GM12878 (cell line): ENCODE measurements around the gene HACE1. TPM values are rescaled to one million over a fixed set of nuclear protein-coding genes. Genes with fewer than 3 reads are reported as not detected.

Experiments used
- ATAC-seq: fragments of 200-7000 bp; cut with Tn5 transposase; 3 replicates; pipeline ENCODE4 v1.9.1; 2020; ENCODE audit warnings: mild to moderate bottlenecking, moderate library complexity
- BruUV-seq: library from RNA; stranded (reverse); fragments of 400-500 nt; replicated peaks from 2 replicates; lab custom pipeline; 2021; lab: Mats Ljungman, UMichigan
- CTCF ChIA-PET: fragments of 300-600 bp; sonication (Branson Sonifier 250); formaldehyde crosslinking; extraction: SDS; loops from one replicate; lab custom pipeline; 2021; ENCODE audit warnings: inconsistent platforms; lab: Yijun Ruan, JAX
- POLR2A ChIA-PET: fragments of 350-600 bp; formaldehyde crosslinking; extraction: SDS; loops from one replicate; lab custom pipeline; 2021; ENCODE audit warnings: inconsistent platforms; lab: Charles Lee
- RAD21 ChIA-PET: fragments of 300-600 bp; sonication (Branson Sonifier 250); formaldehyde crosslinking; loops from one replicate; lab custom pipeline; 2023; ENCODE audit warnings: antibody characterized with exemption; ENCODE audit not compliant: unreplicated experiment; lab: Charles Lee
- SMC1A ChIA-PET: fragments of 300-600 bp; sonication (Branson Sonifier 250); formaldehyde crosslinking; loops from one replicate; lab custom pipeline; 2023; ENCODE audit not compliant: unreplicated experiment, uncharacterized antibody; lab: Charles Lee
- DNase-seq: peaks from one replicate; pipeline ENCODE4 v3.0.0-alpha.2; 2011; ENCODE audit warnings: low read depth, low spot score
- FAIRE-seq: peaks from 3 replicates; lab custom pipeline; 2011; peaks lifted over from hg19 to GRCh38; lab: Jason Lieb, UNC
- H2AFZ ChIP-seq: 2 replicates; pipeline ENCODE4 v1.6.0; 2011; ENCODE audit warnings: low read depth, low read length, control low read depth; ENCODE audit not compliant: control insufficient read depth
- H3K27ac ChIP-seq: 2 replicates; pipeline ENCODE4 v1.5.1; 2011; ENCODE audit warnings: control low read depth; ENCODE audit not compliant: control insufficient read depth, insufficient read depth
- H3K27me3 ChIP-seq, 2 experiments: replicated peaks in 1 of 2; 2 replicates each; pipeline versions ENCODE4 v1.6.0 to v1.6.1; 2011; ENCODE audit warnings: low read length in 1 of 2; ENCODE audit not compliant: control insufficient read depth in 2 of 2, insufficient read depth in 2 of 2
- H3K36me3 ChIP-seq, 2 experiments: 2 replicates each; pipeline ENCODE4 v1.5.1; 2011; ENCODE audit warnings: low read length in 1 of 2; ENCODE audit not compliant: control insufficient read depth in 2 of 2, insufficient read depth in 2 of 2
- H3K4me1 ChIP-seq: 2 replicates; pipeline ENCODE4 v1.6.1; 2011; ENCODE audit warnings: mild to moderate bottlenecking, low read length, moderate library complexity, mixed read lengths; ENCODE audit not compliant: control insufficient read depth, insufficient read depth
- H3K4me2 ChIP-seq: 2 replicates; pipeline ENCODE4 v1.6.0; 2011; ENCODE audit warnings: control low read depth; ENCODE audit not compliant: control insufficient read depth, insufficient read depth
- H3K4me3 ChIP-seq: fragments of 200-600 bp; sonication (generic); 2 replicates; pipeline ENCODE4 v1.5.1; 2016
- H3K79me2 ChIP-seq: 2 replicates; pipeline ENCODE4 v1.6.0; 2011; ENCODE audit warnings: low read length; ENCODE audit not compliant: control insufficient read depth, insufficient read depth
- H3K9ac ChIP-seq: 2 replicates; pipeline ENCODE4 v1.8.0; 2011; ENCODE audit warnings: low read length, control low read depth, mixed read lengths; ENCODE audit not compliant: control insufficient read depth, insufficient read depth
- H3K9me3 ChIP-seq: replicated peaks from 3 replicates; pipeline ENCODE4 v1.5.1; 2011; ENCODE audit warnings: mild to moderate bottlenecking, low read length; ENCODE audit not compliant: control insufficient read depth, insufficient read depth
- H4K20me1 ChIP-seq: 2 replicates; pipeline ENCODE4 v1.6.0; 2011; ENCODE audit not compliant: control insufficient read depth, insufficient read depth
- CTCF ChIP-seq, 3 experiments: IDR thresholded peaks in 2 of 3; conservative IDR thresholded peaks in 1 of 3; 2 replicates each; pipeline ENCODE4 v1.5.1; 2011; ENCODE audit warnings: low read depth in 3 of 3, low read length in 3 of 3, mild to moderate bottlenecking in 3 of 3, control low read depth in 2 of 3, moderate library complexity in 2 of 3, inconsistent platforms in 1 of 3, mixed read lengths in 1 of 3; ENCODE audit not compliant: control insufficient read depth in 2 of 3, insufficient read depth in 1 of 3; ENCODE audit errors: extremely low read depth in 1 of 3
- ESRRA ChIP-seq: IDR thresholded peaks from 2 replicates; pipeline ENCODE4 v1.6.1; 2012; ENCODE audit warnings: mild to moderate bottlenecking, low read length, improper control_type of control experiment
- MTA3 ChIP-seq: IDR thresholded peaks from 2 replicates; pipeline ENCODE4 v1.6.1; 2012; ENCODE audit warnings: low read length, inconsistent platforms, borderline replicate concordance
- SKIL ChIP-seq: fragments of 450-650 bp; IDR thresholded peaks from 2 replicates; pipeline ENCODE4 v1.6.1; 2017; ENCODE audit warnings: mild to moderate bottlenecking, low read depth, inconsistent platforms; ENCODE audit not compliant: poor library complexity, severe bottlenecking
- WGBS: methylation state at CpG from one replicate; pipeline ENCODE4 v1.1.6; 2016; ENCODE audit warnings: low lambda C conversion rate; ENCODE audit not compliant: insufficient replicate concordance, insufficient coverage; ENCODE audit errors: missing lambda C conversion rate; 5-methylcytosine and 5-hydroxymethylcytosine counted together
- in situ Hi-C: fragments of 300-500 bp; cut with MboI; formaldehyde crosslinking; loops from 9 replicates; pipeline ENCODE4 v1.14.3; 2018; ENCODE audit warnings: mixed read lengths
- intact Hi-C: fragments of 100-400 bp; cut with micrococcal nuclease; formaldehyde crosslinking; loops from one replicate; pipeline ENCODE4 v1.14.2; 2022; ENCODE audit not compliant: unreplicated experiment
- polyA plus RNA-seq, 11 experiments: library from polyadenylated mRNA; depleted of rRNA in 4 of 11; unstranded in 6 of 11; stranded (reverse) in 5 of 11; fragments of >200 nt; fragmentation: Nextera tagmentation in 4 of 11; fragmentation: Illumina TruSeq in 1 of 11; extraction: Ambion mirVana in 4 of 11; extraction: Trizol in 1 of 11; gene quantifications; 1 replicate in 1 of 11; 2 replicates in 10 of 11; pipeline versions ENCODE4 v1.2.1 to v1.2.3, GENCODE V29; 2011 to 2016; ENCODE audit warnings: inconsistent platforms in 2 of 11, missing spikeins in 2 of 11, low read depth in 1 of 11
- total RNA-seq, 4 experiments: library from RNA; depleted of rRNA in 3 of 4; stranded (reverse); fragments of >200 nt in 3 of 4; fragmentation: Illumina TruSeq in 1 of 4; extraction: Trizol in 1 of 4; gene quantifications; 2 replicates each; pipeline versions ENCODE4 v1.2.1 to v1.2.3, GENCODE V29; 2013 to 2021

HACE1 gene
- total and polyA plus RNA-seq, 10 of the 15 experiments (the other 5 are each of a cell fraction or from before 2014, with no cell fraction given) = 1.6 to 16.9 (median 5.6) TPM

GRCh38 chr6:104699593-104700329, 160.0 kb downstream of the HACE1 start:
- H3K4me1 ChIP-seq = no peaks in the 10 kb centered on the region
- H3K9ac ChIP-seq = no peak overlapping the region
- DNase-seq (no peak), ATAC-seq (no peak), FAIRE-seq (no peak)
- ChIA-PET SMC1A (no interaction called here), POLR2A (no interaction called here)
- H3K27ac ChIP-seq = no peak overlapping the region
- TF ChIP-seq SKIL = no peak
- TF ChIP-seq, all 136 proteins: peak for 0
- H4K20me1 ChIP-seq = no peaks in the 10 kb centered on the region
- WGBS = 82% methylated on average over 8 of the region's 8 CpGs
- in situ Hi-C loops = no loop called here
- ChIA-PET CTCF (interaction anchor here (1.1 kb wide), 1 partner anchor 218 kb away, joined by 3 read pairs; no protein-coding TSS in a partner anchor), RAD21 (no interaction called here)
- H3K36me3 ChIP-seq = no peaks in the 10 kb centered on the region
- H3K79me2 ChIP-seq = no peaks in the 10 kb centered on the region
- H3K9me3 ChIP-seq = no peaks in the 10 kb centered on the region
- no peak overlapping the region for H3K4me2 ChIP-seq
- no TSS peak for BruUV-seq
- intact Hi-C loops = no loop called here
- no peaks in the 10 kb centered on the region for H3K27me3 ChIP-seq
- no peak overlapping the region for H3K4me3 ChIP-seq
- no peak overlapping the region for H2AFZ ChIP-seq

- H2AFZ ChIP-seq = no peak overlapping the region
- WGBS = 39% methylated on average over 1 of the region's 1 CpG
- FAIRE-seq (no peak), ATAC-seq (no peak)
- TF ChIP-seq ESRRA (no peak), CTCF (IDR thresholded peaks at IDR 0.05 in 2 of 3, conservative IDR thresholded peaks at IDR 0.05 in 1 of 3; ENCODE audit: control insufficient read depth in 2 of 3, extremely low read depth in 1 of 3, insufficient read depth in 1 of 3, low read depth in 3 of 3, low read length in 3 of 3) (no peak), MTA3 (no peak)
- TF ChIP-seq, all 136 proteins: peak for 0
- H3K27me3 ChIP-seq = no peaks in the 10 kb centered on the region
- ChIA-PET POLR2A (no interaction called here), RAD21 (no interaction called here), SMC1A (no interaction called here), CTCF (no interaction called here)
- no peak for DNase-seq
- H3K36me3 ChIP-seq = no peaks in the 10 kb centered on the region
- no peak overlapping the region for H3K4me3 ChIP-seq
- intact Hi-C loops (no loop called here), in situ Hi-C loops (no loop called here)
- no peak overlapping the region for H3K4me2 ChIP-seq
- no TSS peak for BruUV-seq
- H3K9ac ChIP-seq = no peak overlapping the region
- H3K9me3 ChIP-seq = no peaks in the 10 kb centered on the region
- no peak overlapping the region for H3K27ac ChIP-seq
- no peaks in the 10 kb centered on the region for H3K79me2 ChIP-seq
- no peaks in the 10 kb centered on the region for H3K4me1 ChIP-seq
- no peaks in the 10 kb centered on the region for H4K20me1 ChIP-seq
These were observed 160.7 kb downstream of the HACE1 start for GRCh38 chr6:104698979-104699378.
